GM12801 (cell line): ENCODE measurements around the gene FXN.

Experiments used
- TF ChIP-seq, protein P1 (sequence below): IDR thresholded peaks from one replicate; pipeline ENCODE4 v1.5.1; 2011; ENCODE audit warnings: control low read depth; ENCODE audit not compliant: insufficient read length; ENCODE audit errors: extremely low read depth

The FXN gene

DNA sequence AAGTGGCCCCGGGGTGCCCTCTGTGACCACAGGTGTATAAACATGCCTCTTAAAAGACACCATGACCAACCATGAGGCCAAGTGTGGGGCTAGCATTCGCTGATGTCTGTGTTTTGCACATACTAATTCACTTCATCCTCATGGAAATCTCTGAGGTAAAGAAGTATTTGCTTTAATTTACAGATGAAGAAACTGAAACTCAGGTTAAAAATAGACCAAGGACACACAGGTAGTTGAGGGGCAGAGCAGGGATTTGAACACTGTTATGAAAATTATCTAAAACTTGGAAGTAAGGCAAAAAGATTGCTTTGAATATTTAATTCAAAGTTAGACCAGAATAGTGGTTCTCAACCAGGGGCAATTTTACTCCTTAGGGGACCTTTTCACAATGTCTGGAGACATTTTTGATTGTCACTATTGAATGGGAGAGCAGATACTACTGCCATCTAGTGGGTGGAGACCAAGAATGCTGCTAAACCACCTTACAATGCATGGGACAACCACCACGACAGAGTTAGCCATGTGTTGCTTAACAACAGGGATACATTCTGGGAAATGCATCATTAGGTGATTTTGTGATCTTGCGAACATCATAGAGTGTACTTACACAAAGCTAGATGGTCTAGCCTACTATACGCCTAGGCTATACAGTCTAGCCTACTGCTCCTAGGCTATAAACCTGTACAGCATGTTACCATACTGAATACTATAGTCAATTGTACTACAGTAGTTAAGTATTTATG is 8.0 kb upstream of the FXN start:
- TF ChIP-seq, protein P1, sequence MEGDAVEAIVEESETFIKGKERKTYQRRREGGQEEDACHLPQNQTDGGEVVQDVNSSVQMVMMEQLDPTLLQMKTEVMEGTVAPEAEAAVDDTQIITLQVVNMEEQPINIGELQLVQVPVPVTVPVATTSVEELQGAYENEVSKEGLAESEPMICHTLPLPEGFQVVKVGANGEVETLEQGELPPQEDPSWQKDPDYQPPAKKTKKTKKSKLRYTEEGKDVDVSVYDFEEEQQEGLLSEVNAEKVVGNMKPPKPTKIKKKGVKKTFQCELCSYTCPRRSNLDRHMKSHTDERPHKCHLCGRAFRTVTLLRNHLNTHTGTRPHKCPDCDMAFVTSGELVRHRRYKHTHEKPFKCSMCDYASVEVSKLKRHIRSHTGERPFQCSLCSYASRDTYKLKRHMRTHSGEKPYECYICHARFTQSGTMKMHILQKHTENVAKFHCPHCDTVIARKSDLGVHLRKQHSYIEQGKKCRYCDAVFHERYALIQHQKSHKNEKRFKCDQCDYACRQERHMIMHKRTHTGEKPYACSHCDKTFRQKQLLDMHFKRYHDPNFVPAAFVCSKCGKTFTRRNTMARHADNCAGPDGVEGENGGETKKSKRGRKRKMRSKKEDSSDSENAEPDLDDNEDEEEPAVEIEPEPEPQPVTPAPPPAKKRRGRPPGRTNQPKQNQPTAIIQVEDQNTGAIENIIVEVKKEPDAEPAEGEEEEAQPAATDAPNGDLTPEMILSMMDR, result no peak

DNA sequence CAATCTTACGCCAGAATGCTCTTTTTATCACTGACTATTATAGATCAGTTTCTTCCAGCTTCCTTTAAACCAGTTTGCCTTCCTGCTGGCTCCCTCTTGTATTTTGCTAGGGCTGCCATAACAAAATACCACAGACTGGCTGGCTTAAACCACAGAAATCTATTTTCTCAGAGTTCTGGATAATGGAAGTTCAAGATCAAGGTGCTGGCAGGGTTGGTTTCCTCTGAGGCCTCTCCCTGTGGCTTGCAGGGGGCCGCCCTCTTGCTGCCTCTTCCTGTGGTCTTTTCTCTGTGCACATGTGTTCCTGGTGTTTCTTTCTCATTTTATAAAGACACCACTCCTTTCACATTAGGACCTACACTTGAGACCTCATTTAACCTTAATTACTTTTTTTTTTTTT is 6.8 kb upstream of the FXN start:
- TF ChIP-seq, protein P1, result no peak

DNA sequence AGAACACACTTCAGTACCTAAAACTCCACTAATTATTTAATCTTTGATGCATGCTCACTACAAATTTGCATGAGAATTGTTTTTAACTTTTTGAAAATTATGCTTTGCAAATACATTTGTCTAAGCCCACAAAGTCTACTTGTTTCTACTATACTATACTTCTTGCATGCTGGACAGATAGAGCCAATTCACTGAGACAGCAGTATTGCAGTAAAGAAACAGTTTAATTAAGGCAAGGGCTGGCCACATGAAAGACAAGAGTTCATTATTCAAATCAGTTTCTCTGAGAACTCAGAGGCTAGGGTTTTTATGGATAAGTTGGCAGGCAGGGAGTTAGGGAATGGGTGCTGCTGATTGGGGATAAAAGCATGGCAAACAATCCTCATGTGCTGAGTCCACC is 6.0 kb upstream of the FXN start:
- TF ChIP-seq, protein P1, result no peak

DNA sequence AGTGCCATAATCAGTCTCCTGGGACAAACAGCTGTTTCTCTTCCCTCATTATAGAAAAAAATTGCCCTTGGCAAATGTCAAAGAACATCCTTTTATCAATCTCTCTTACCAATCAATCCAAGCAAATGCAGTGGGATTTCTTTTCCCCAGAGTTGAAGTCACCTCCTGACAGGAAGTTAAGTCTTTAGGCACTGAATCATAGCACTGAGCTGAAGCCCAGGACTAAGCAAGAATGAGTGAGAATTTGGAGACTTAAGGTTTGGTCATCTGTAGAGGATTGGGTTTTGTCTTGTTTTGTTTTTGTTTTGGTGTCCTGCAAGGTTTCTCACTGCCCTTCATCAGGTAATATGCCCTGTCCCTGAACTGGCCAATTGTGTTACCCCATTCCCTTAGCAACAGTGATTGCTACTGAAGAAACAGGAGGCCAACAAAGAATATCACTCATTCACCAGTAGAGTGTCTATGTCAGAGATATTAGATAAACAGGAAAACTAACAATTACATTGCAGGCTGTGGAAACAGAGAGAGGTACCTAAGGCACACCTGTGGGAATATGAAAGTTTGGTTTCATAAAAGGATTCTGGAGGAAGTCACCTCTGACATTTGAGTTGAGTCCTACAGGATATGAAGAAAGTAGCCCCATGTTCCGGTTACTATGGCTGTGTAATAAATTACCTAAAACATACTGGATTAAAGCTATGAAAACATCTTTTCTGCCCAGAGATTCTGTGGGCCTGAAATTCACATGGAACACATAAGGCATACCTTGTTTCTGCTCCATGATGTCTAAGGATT is 4.5 kb upstream of the FXN start:
- TF ChIP-seq, protein P1, result no peak

DNA sequence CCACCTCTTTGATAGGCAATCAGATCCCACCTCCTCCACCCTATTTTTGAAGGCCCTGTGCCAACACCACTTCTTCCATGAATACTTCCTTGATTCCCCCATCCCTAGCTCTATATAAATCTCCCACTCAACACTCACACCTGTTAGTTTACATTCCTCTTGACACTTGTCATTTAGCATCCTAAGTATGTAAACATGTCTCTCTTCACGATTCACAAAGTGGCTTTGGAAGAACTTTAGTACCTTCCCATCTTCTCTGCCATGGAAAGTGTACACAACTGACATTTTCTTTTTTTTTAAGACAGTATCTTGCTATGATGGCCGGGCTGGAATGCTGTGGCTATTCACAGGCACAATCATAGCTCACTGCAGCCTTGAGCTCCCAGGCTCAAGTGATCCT is 1.5 kb upstream of the FXN start:
- TF ChIP-seq, protein P1, result no peak

DNA sequence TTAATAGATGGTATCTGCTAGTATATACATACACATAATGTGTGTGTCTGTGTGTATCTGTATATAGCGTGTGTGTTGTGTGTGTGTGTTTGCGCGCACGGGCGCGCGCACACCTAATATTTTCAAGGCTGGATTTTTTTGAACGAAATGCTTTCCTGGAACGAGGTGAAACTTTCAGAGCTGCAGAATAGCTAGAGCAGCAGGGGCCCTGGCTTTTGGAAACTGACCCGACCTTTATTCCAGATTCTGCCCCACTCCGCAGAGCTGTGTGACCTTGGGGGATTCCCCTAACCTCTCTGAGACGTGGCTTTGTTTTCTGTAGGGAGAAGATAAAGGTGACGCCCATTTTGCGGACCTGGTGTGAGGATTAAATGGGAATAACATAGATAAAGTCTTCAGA is 757 bp downstream of the FXN start:
- TF ChIP-seq, protein P1, result no peak

DNA sequence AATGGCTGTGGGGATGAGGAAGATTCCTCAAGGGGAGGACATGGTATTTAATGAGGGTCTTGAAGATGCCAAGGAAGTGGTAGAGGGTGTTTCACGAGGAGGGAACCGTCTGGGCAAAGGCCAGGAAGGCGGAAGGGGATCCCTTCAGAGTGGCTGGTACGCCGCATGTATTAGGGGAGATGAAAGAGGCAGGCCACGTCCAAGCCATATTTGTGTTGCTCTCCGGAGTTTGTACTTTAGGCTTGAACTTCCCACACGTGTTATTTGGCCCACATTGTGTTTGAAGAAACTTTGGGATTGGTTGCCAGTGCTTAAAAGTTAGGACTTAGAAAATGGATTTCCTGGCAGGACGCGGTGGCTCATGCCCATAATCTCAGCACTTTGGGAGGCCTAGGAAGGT is 1.2 kb downstream of the FXN start:
- TF ChIP-seq, protein P1, result no peak
